Thyroid gland (tissue), 4 donors: ENCODE data around the gene ARSI.

ENCODE experiments used
- CTCF ChIP-seq, 6 experiments: fragments of 200-600 bp in 3 of 6; fragments of 450-650 bp in 3 of 6; sonication (generic) in 3 of 6; IDR thresholded peaks; one replicate each; pipeline ENCODE4 v1.5.1; 2016 to 2019; ENCODE audit warnings: antibody characterized with exemption in 6 of 6, mild to moderate bottlenecking in 2 of 6, inconsistent platforms in 1 of 6, moderate library complexity in 1 of 6
- POLR2A ChIP-seq, 2 donors: fragments of 450-650 bp; IDR thresholded peaks; one replicate each; pipeline ENCODE4 v1.6.1; 2017; ENCODE audit warnings: antibody characterized with exemption in 2 of 2, mild to moderate bottlenecking in 2 of 2, moderate library complexity in 1 of 2

- no peak for TF ChIP-seq CTCF (IDR thresholded peaks at IDR 0.05)
- no peak for TF ChIP-seq POLR2A (IDR thresholded peaks at IDR 0.05)
Observed at GRCh38 chr5:150247726-150248125, 55.0 kb downstream of the ARSI start.
